Peyer's patch (tissue), 4 donors: ENCODE results near the gene STRIT1. TPM values are rescaled to one million over a fixed set of nuclear protein-coding genes. Genes with fewer than 3 reads are reported as not detected.

Experiments
- DNase-seq, 3 donors: peaks; one replicate each; pipeline ENCODE4 v3.0.0-alpha.2; 2017 to 2019
- H3K27ac ChIP-seq, 4 donors: fragments of 200-600 bp; sonication (generic); one replicate each; pipeline ENCODE4 v1.5.1; 2016 to 2019
- H3K27me3 ChIP-seq, 2 donors: fragments of 200-600 bp; sonication (generic); one replicate each; pipeline ENCODE4 v1.5.1; 2019
- H3K36me3 ChIP-seq, 3 donors: fragments of 200-600 bp; sonication (generic); one replicate each; pipeline ENCODE4 v1.5.1; 2016 to 2019
- H3K4me1 ChIP-seq, 4 donors: fragments of 200-600 bp; sonication (generic); one replicate each; pipeline ENCODE4 v1.5.1; 2016 to 2019
- H3K4me3 ChIP-seq, 4 donors: fragments of 200-600 bp; sonication (generic); 1 replicate in 3 of 4; 2 replicates in 1 of 4; pipeline ENCODE4 v1.5.1; 2016 to 2019; ENCODE audit warnings: mild to moderate bottlenecking in 1 of 4
- H3K9me3 ChIP-seq, 4 donors: fragments of 200-600 bp; sonication (generic); one replicate each; pipeline ENCODE4 v1.5.1; 2016 to 2019; ENCODE audit warnings: mild to moderate bottlenecking in 1 of 4
- CTCF ChIP-seq, 6 experiments: fragments of 450-650 bp in 4 of 6; fragments of 200-600 bp in 2 of 6; sonication (generic) in 1 of 6; IDR thresholded peaks; one replicate each; pipeline ENCODE4 v1.5.1; 2017 to 2019; ENCODE audit warnings: antibody characterized with exemption in 6 of 6, mild to moderate bottlenecking in 3 of 6, moderate library complexity in 1 of 6
- POLR2A ChIP-seq, 2 donors: fragments of 450-650 bp; IDR thresholded peaks; one replicate each; pipeline ENCODE4 v1.5.1; 2017; ENCODE audit warnings: antibody characterized with exemption in 2 of 2, mild to moderate bottlenecking in 2 of 2, moderate library complexity in 2 of 2
- total RNA-seq, 4 donors: library from RNA; depleted of rRNA; stranded (reverse); fragments of >200 nt; gene quantifications; one replicate each; pipeline ENCODE4 v1.1.0, GENCODE V29; 2016

The STRIT1 gene
- total RNA-seq, 4 donors from 2014 or later = not detected

GRCh38 chr3:155244216-155244615 lies 49.3 kb downstream of the STRIT1 start:
- no peaks in the 10 kb centered on the region for H3K36me3 ChIP-seq
- H3K4me3 ChIP-seq = no peak overlapping the region
- TF ChIP-seq CTCF (IDR thresholded peaks at IDR 0.05) (no peak), POLR2A (IDR thresholded peaks at IDR 0.05) (no peak)
- DNase-seq = no peak
- no peaks in the 10 kb centered on the region for H3K27me3 ChIP-seq
- H3K27ac ChIP-seq = no peak overlapping the region
- no peaks in the 10 kb centered on the region for H3K9me3 ChIP-seq
- H3K4me1 ChIP-seq = no peaks in the 10 kb centered on the region

GRCh38 chr3:155243512-155243921 lies 50.0 kb downstream of the STRIT1 start:
- Histone ChIP-seq H3K4me3 (no peak overlapping the region), H3K27ac (no peak overlapping the region), H3K36me3 (no peaks in the 10 kb centered on the region), H3K4me1 (no peaks in the 10 kb centered on the region), H3K9me3 (no peaks in the 10 kb centered on the region), H3K27me3 (no peaks in the 10 kb centered on the region)
- DNase-seq = no peak
- TF ChIP-seq CTCF (IDR thresholded peaks at IDR 0.05) (no peak), POLR2A (IDR thresholded peaks at IDR 0.05) (no peak)

GRCh38 chr3:155242342-155242741 lies 51.1 kb downstream of the STRIT1 start:
- no peaks in the 10 kb centered on the region for H3K9me3 ChIP-seq
- no peaks in the 10 kb centered on the region for H3K4me1 ChIP-seq
- no peak for TF ChIP-seq CTCF (IDR thresholded peaks at IDR 0.05)
- TF ChIP-seq POLR2A (IDR thresholded peaks at IDR 0.05) = no peak
- no peak overlapping the region for H3K4me3 ChIP-seq
- DNase-seq = no peak
- no peak overlapping the region for H3K27ac ChIP-seq
- no peaks in the 10 kb centered on the region for H3K27me3 ChIP-seq
- H3K36me3 ChIP-seq = no peaks in the 10 kb centered on the region

- H3K36me3 ChIP-seq = no peaks in the 10 kb centered on the region
- no peak for DNase-seq
- no peaks in the 10 kb centered on the region for H3K4me1 ChIP-seq
- H3K9me3 ChIP-seq = no peaks in the 10 kb centered on the region
- no peak overlapping the region for H3K4me3 ChIP-seq
- no peak for TF ChIP-seq POLR2A (IDR thresholded peaks at IDR 0.05)
- no peak overlapping the region for H3K27ac ChIP-seq
- H3K27me3 ChIP-seq = no peaks in the 10 kb centered on the region
These were observed 51.9 kb downstream of the STRIT1 start for GRCh38 chr3:155241579-155241978.

Other genes starting within 250 kb of the STRIT1 start
- gene MME, start 213.4 kb downstream of the STRIT1 start, total RNA-seq = 1,000 to 10,000 TPM in 1 of 4 donors, 100 to 1,000 TPM in 2, 10 to 100 TPM in 1; 19.0 to 1,011 (median 511) TPM